Panc1 (cell line): ENCODE measurements around the gene WDR20. TPM values are rescaled to one million over a fixed set of nuclear protein-coding genes. Genes with fewer than 3 reads are reported as not detected.

ENCODE experiments used
- ATAC-seq: fragments of 200-7000 bp; cut with Tn5 transposase; 2 replicates; pipeline ENCODE4 v1.9.1; 2020; ENCODE audit warnings: mild to moderate bottlenecking, moderate library complexity
- BruUV-seq: library from RNA; stranded (reverse); fragments of 400-500 nt; replicated peaks from 2 replicates; lab custom pipeline; 2021; lab: Mats Ljungman, UMichigan
- CTCF ChIA-PET: fragments of 300-600 bp; sonication (Branson Sonifier 250); formaldehyde crosslinking; loops from one replicate; lab custom pipeline; 2022; ENCODE audit warnings: antibody characterized with exemption; lab: Charles Lee
- POLR2A ChIA-PET: fragments of 300-600 bp; sonication (Branson Sonifier 250); formaldehyde crosslinking; loops from one replicate; lab custom pipeline; 2022; ENCODE audit warnings: antibody characterized with exemption; lab: Charles Lee
- DNase-seq: peaks from one replicate; pipeline ENCODE4 v3.0.0-alpha.2; 2010; ENCODE audit warnings: low read depth, low spot score
- H3K27ac ChIP-seq: 2 replicates; pipeline ENCODE4 v1.5.1; 2011; ENCODE audit warnings: mild to moderate bottlenecking, low read length, inconsistent platforms
- H3K27me3 ChIP-seq: fragments of 200-500 bp; sonication (Bioruptor generic); 2 replicates; pipeline ENCODE4 v1.6.0; 2014; ENCODE audit warnings: low read length, inconsistent platforms; ENCODE audit not compliant: control insufficient read depth, insufficient read depth
- H3K36me3 ChIP-seq: fragments of 200-500 bp; sonication (Bioruptor generic); 2 replicates; pipeline ENCODE4 v1.5.1; 2014; ENCODE audit warnings: inconsistent platforms, mild to moderate bottlenecking, low read length, moderate library complexity; ENCODE audit not compliant: control insufficient read depth, insufficient read depth
- H3K4me1 ChIP-seq: 2 replicates; pipeline ENCODE4 v1.5.1; 2011; ENCODE audit warnings: inconsistent platforms, mild to moderate bottlenecking, low read length, moderate library complexity; ENCODE audit not compliant: control insufficient read depth, insufficient read depth
- H3K4me3 ChIP-seq, 2 experiments: 2 replicates each; pipeline ENCODE4 v1.5.1; 2011 to 2012; ENCODE audit warnings: low read depth in 2 of 2, low read length in 2 of 2, mild to moderate bottlenecking in 2 of 2, inconsistent platforms in 1 of 2, moderate library complexity in 1 of 2
- H3K9me3 ChIP-seq: fragments of 200-500 bp; sonication (Bioruptor generic); 2 replicates; pipeline ENCODE4 v1.5.1; 2014; ENCODE audit warnings: low read depth, mild to moderate bottlenecking, inconsistent platforms, low read length, moderate library complexity; ENCODE audit not compliant: control insufficient read depth, insufficient read depth
- CTCF ChIP-seq: fragments of 450-650 bp; IDR thresholded peaks from 2 replicates; pipeline ENCODE4 v1.5.1; 2017; ENCODE audit warnings: mild to moderate bottlenecking
- POLR2AphosphoS5 ChIP-seq: IDR thresholded peaks from 2 replicates; pipeline ENCODE4 v1.6.1; 2012; ENCODE audit warnings: mild to moderate bottlenecking, low read depth, low read length, moderate library complexity
- REST ChIP-seq, 2 experiments: IDR thresholded peaks; 2 replicates each; pipeline ENCODE4 v1.6.1; 2011 to 2012; ENCODE audit warnings: low read depth in 2 of 2, control low read depth in 1 of 2, low read length in 1 of 2, mild to moderate bottlenecking in 1 of 2, moderate library complexity in 1 of 2; ENCODE audit not compliant: insufficient read depth in 1 of 2
- SIN3A ChIP-seq: IDR thresholded peaks from 2 replicates; pipeline ENCODE4 v1.6.1; 2012; ENCODE audit warnings: low read depth, mild to moderate bottlenecking, low read length, moderate library complexity, borderline replicate concordance; ENCODE audit not compliant: insufficient read depth
- TCF7L2 ChIP-seq: IDR thresholded peaks from 2 replicates; pipeline ENCODE4 v1.6.1; 2011; ENCODE audit warnings: mild to moderate bottlenecking, low read depth, low read length, inconsistent platforms
- in situ Hi-C: cut with HindIII; loops from 2 replicates; pipeline ENCODE4 v1.10.0; 2016; ENCODE audit warnings: low sequenced_read_pairs, low pct_unique_long_range_greater_than_20kb
- intact Hi-C: fragments of 100-400 bp; cut with micrococcal nuclease; formaldehyde crosslinking; loops from one replicate; pipeline ENCODE4 v1.10.0; 2022; ENCODE audit not compliant: unreplicated experiment
- total RNA-seq: library from RNA; stranded (reverse); gene quantifications from one replicate; pipeline ENCODE4 v1.2.1, GENCODE V29; 2021; ENCODE audit not compliant: unreplicated experiment

Gene WDR20
- total RNA-seq, 1 experiment from 2014 or later, result 20.2 TPM

GRCh38 chr14:102194856-102195255 is 55.2 kb downstream of the WDR20 start:
- no peak for DNase-seq
- H3K4me3 ChIP-seq, result no peak overlapping the region
- ChIA-PET CTCF (no interaction called here), POLR2A (no interaction called here)
- H3K27ac ChIP-seq, result no peak overlapping the region
- H3K36me3 ChIP-seq, result 0 out of 2 replicates have a peak, but pooled peaks cover 2% of the 10 kb centered on the region
- in situ Hi-C loops, result no loop called here
- no TSS peak for BruUV-seq
- H3K4me1 ChIP-seq, result no peaks in the 10 kb centered on the region
- TF ChIP-seq REST (IDR thresholded peaks at IDR 0.05; ENCODE audit: insufficient read depth in 1 of 2, low read depth in 2 of 2, low read length in 1 of 2), result no peak
- TF ChIP-seq SIN3A, result no peak
- TF ChIP-seq POLR2AphosphoS5, result no peak
- TF ChIP-seq TCF7L2, result no peak
- no peak for TF ChIP-seq CTCF
- ATAC-seq, result no peak
- intact Hi-C loops, result no loop called here
- no peaks in the 10 kb centered on the region for H3K27me3 ChIP-seq
- no peaks in the 10 kb centered on the region for H3K9me3 ChIP-seq

GRCh38 chr14:102195446-102195845 is 55.7 kb downstream of the WDR20 start:
- Histone ChIP-seq H3K4me1 (no peaks in the 10 kb centered on the region), H3K27me3 (no peaks in the 10 kb centered on the region), H3K36me3 (0 out of 2 replicates have a peak, but pooled peaks cover 2% of the 10 kb centered on the region), H3K27ac (no peak overlapping the region), H3K9me3 (no peaks in the 10 kb centered on the region), H3K4me3 (no peak overlapping the region)
- no TSS peak for BruUV-seq
- in situ Hi-C loops, result no loop called here
- intact Hi-C loops, result no loop called here
- ATAC-seq (no peak), DNase-seq (no peak)
- TF ChIP-seq TCF7L2 (no peak), CTCF (no peak), SIN3A (no peak), REST (IDR thresholded peaks at IDR 0.05; ENCODE audit: insufficient read depth in 1 of 2, low read depth in 2 of 2, low read length in 1 of 2) (no peak), POLR2AphosphoS5 (no peak)
- ChIA-PET POLR2A (no interaction called here), CTCF (no interaction called here)
